GM03348 (cell line): ENCODE data around the gene TRIM69.

ENCODE experiments used
- DNase-seq: peaks from one replicate; pipeline ENCODE4 v3.0.0; 2012; ENCODE audit warnings: low spot score

Gene TRIM69

GRCh38 chr15:44808557-44808956 is 72.2 kb downstream of the TRIM69 start:
- no peak for DNase-seq

GRCh38 chr15:44810237-44810636 is 73.9 kb downstream of the TRIM69 start:
- no peak for DNase-seq

GRCh38 chr15:44811337-44811736 is 75.0 kb downstream of the TRIM69 start:
- DNase-seq, result no peak

- no peak for DNase-seq
Observed at GRCh38 chr15:44812029-44812517, 75.7 kb downstream of the TRIM69 start.

- no peak for DNase-seq
Observed at GRCh38 chr15:44813231-44813630, 76.9 kb downstream of the TRIM69 start.
